HCT116 (cell line): ENCODE measurements around the gene PRPF40A. TPM values are rescaled to one million over a fixed set of nuclear protein-coding genes. Genes with fewer than 3 reads are reported as not detected.

Source experiments
- ATAC-seq: fragments of 200-7000 bp; cut with Tn5 transposase; 2 replicates; pipeline ENCODE4 v1.9.1; 2020; ENCODE audit warnings: mild to moderate bottlenecking, moderate library complexity
- BruUV-seq: library from RNA; stranded (reverse); fragments of 400-500 nt; replicated peaks from 2 replicates; lab custom pipeline; 2021; lab: Mats Ljungman, UMichigan
- CTCF ChIA-PET: fragments of 300-600 bp; sonication (Branson Sonifier 250); formaldehyde crosslinking; loops from one replicate; lab custom pipeline; 2021; ENCODE audit warnings: antibody characterized with exemption; lab: Charles Lee
- POLR2A ChIA-PET: fragments of 300-600, 350-600 bp; sonication (Branson Sonifier 250); formaldehyde crosslinking; loops from one replicate; lab custom pipeline; 2021; ENCODE audit warnings: antibody characterized with exemption; lab: Charles Lee
- RAD21 ChIA-PET, 2 experiments: fragments of 300-600 bp; sonication (Branson Sonifier 250); formaldehyde crosslinking; loops; one replicate each; lab custom pipeline; 2023; ENCODE audit warnings: low total read pairs in 2 of 2; ENCODE audit not compliant: uncharacterized antibody in 2 of 2, unreplicated experiment in 2 of 2, low non-redundant PET in 1 of 2; lab: Charles Lee
- DNase-seq: peaks from one replicate; pipeline ENCODE4 v3.0.0-alpha.2; 2010; ENCODE audit warnings: low read depth, low spot score
- H2AFZ ChIP-seq: fragments of 200-600 bp; shearing (Covaris generic), sonication (generic); 2 replicates; pipeline ENCODE4 v1.6.1; 2017; ENCODE audit warnings: low read depth, mixed run types, mixed read lengths, antibody characterized with exemption, low read length; ENCODE audit not compliant: poor library complexity, severe bottlenecking
- H3K27ac ChIP-seq: 2 replicates; pipeline ENCODE4 v1.5.1; 2012; ENCODE audit warnings: low read depth, low read length
- H3K27me3 ChIP-seq: fragments of 200-600 bp; sonication (generic); 2 replicates; pipeline ENCODE4 v1.6.1; 2016; ENCODE audit warnings: mixed run types, low read length, mixed read lengths; ENCODE audit not compliant: insufficient read depth
- H3K36me3 ChIP-seq, 2 experiments: fragments of 200-500 bp in 1 of 2; fragments of 200-600 bp in 1 of 2; sonication (Bioruptor generic) in 1 of 2; sonication (generic) in 1 of 2; 2 replicates each; pipeline versions ENCODE4 v1.5.1 to v1.6.1; 2014 to 2016; ENCODE audit warnings: low read length in 2 of 2, inconsistent platforms in 1 of 2, mixed read lengths in 1 of 2, mixed run types in 1 of 2; ENCODE audit not compliant: insufficient read depth in 2 of 2, control insufficient read depth in 1 of 2
- H3K4me1 ChIP-seq, 2 experiments: fragments of 200-600 bp in 1 of 2; sonication (generic) in 1 of 2; 2 replicates each; pipeline versions ENCODE4 v1.5.1 to v1.6.1; 2012 to 2017; ENCODE audit warnings: low read length in 2 of 2, inconsistent platforms in 1 of 2, mild to moderate bottlenecking in 1 of 2, mixed read lengths in 1 of 2, mixed run types in 1 of 2, moderate library complexity in 1 of 2; ENCODE audit not compliant: insufficient read depth in 2 of 2, control insufficient read depth in 1 of 2
- H3K4me2 ChIP-seq: fragments of 200-600 bp; sonication (generic); 2 replicates; pipeline ENCODE4 v1.6.1; 2017; ENCODE audit warnings: mixed run types, low read length, mixed read lengths
- H3K4me3 ChIP-seq, 2 experiments: fragments of 200-600 bp in 1 of 2; sonication (generic) in 1 of 2; replicated peaks in 1 of 2; 2 replicates each; pipeline ENCODE4 v1.5.1; 2011 to 2016; ENCODE audit warnings: low read length in 2 of 2, control low read depth in 1 of 2, low read depth in 1 of 2, mild to moderate bottlenecking in 1 of 2, mixed read lengths in 1 of 2, mixed run types in 1 of 2
- H3K79me2 ChIP-seq: fragments of 200-600 bp; sonication (generic); 2 replicates; pipeline ENCODE4 v1.6.1; 2017; ENCODE audit warnings: mild to moderate bottlenecking, mixed run types, low read length, moderate library complexity, mixed read lengths; ENCODE audit not compliant: insufficient read depth
- H3K9ac ChIP-seq: fragments of 200-600 bp; sonication (generic); 2 replicates; pipeline ENCODE4 v1.6.1; 2016; ENCODE audit warnings: low read length, mixed read lengths
- H3K9me2 ChIP-seq: fragments of 200-600 bp; sonication (generic), shearing (Covaris generic); 2 replicates; pipeline ENCODE4 v1.6.1; 2017; ENCODE audit warnings: mixed run types, mild to moderate bottlenecking, moderate library complexity; ENCODE audit not compliant: insufficient read depth
- H3K9me3 ChIP-seq, 2 experiments: fragments of 200-500 bp in 1 of 2; fragments of 200-600 bp in 1 of 2; sonication (Bioruptor generic) in 1 of 2; sonication (generic) in 1 of 2; 2 replicates each; pipeline ENCODE4 v1.6.1; 2014 to 2017; ENCODE audit warnings: low read length in 2 of 2, mixed read lengths in 2 of 2, inconsistent platforms in 1 of 2, low read depth in 1 of 2, mild to moderate bottlenecking in 1 of 2, mixed run types in 1 of 2, moderate library complexity in 1 of 2; ENCODE audit not compliant: control insufficient read depth in 1 of 2, insufficient read depth in 1 of 2
- H4K20me1 ChIP-seq: fragments of 200-600 bp; sonication (generic), shearing (Covaris generic); 2 replicates; pipeline ENCODE4 v1.6.1; 2017; ENCODE audit warnings: mixed run types, mild to moderate bottlenecking, moderate library complexity; ENCODE audit not compliant: insufficient read depth
- CBX3 ChIP-seq: IDR thresholded peaks from 2 replicates; pipeline ENCODE4 v1.6.1; 2012; ENCODE audit warnings: low read depth
- CEBPB ChIP-seq: IDR thresholded peaks from 2 replicates; pipeline ENCODE4 v1.6.1; 2012; ENCODE audit warnings: low read depth
- FOSL1 ChIP-seq: IDR thresholded peaks from 2 replicates; pipeline ENCODE4 v1.6.1; 2012; ENCODE audit warnings: low read depth
- JUND ChIP-seq: IDR thresholded peaks from 2 replicates; pipeline ENCODE4 v1.6.1; 2012
- MAX ChIP-seq: IDR thresholded peaks from 2 replicates; pipeline ENCODE4 v1.6.1; 2012
- SIN3A ChIP-seq: IDR thresholded peaks from 2 replicates; pipeline ENCODE4 v1.6.1; 2012; ENCODE audit warnings: low read depth
- SP1 ChIP-seq: IDR thresholded peaks from 2 replicates; pipeline ENCODE4 v1.6.1; 2012; ENCODE audit warnings: low read depth
- SRF ChIP-seq: IDR thresholded peaks from 2 replicates; pipeline ENCODE4 v1.6.1; 2012; ENCODE audit warnings: low read depth
- YY1 ChIP-seq: IDR thresholded peaks from 2 replicates; pipeline ENCODE4 v1.6.1; 2011; ENCODE audit warnings: low read length, low read depth, moderate library complexity, mild to moderate bottlenecking; ENCODE audit not compliant: insufficient replicate concordance; ENCODE audit errors: extremely low read depth
- ZFX ChIP-seq: fragments of 450-650 bp; IDR thresholded peaks from 2 replicates; pipeline ENCODE4 v1.6.1; 2017
- ZNF274 ChIP-seq: fragments of 200-500 bp; sonication (Bioruptor generic); IDR thresholded peaks from 2 replicates; pipeline ENCODE4 v1.6.1; 2014; ENCODE audit warnings: mild to moderate bottlenecking, low read depth, low read length, inconsistent platforms
- intact Hi-C: fragments of 100-400 bp; cut with micrococcal nuclease; formaldehyde crosslinking; loops from 2 replicates; pipeline ENCODE4 v1.10.0; 2022
- total RNA-seq: library from RNA; stranded (reverse); gene quantifications from one replicate; pipeline ENCODE4 v1.2.1, GENCODE V29; 2021; ENCODE audit not compliant: unreplicated experiment
- TF ChIP-seq, protein P1 (sequence below): IDR thresholded peaks from 2 replicates; pipeline ENCODE4 v1.6.1; 2012; ENCODE audit warnings: low read depth
- TF ChIP-seq, protein P2 (sequence below): IDR thresholded peaks from 2 replicates; pipeline ENCODE4 v1.6.1; 2012

PRPF40A gene
- total RNA-seq, 1 experiment from 2014 or later = 171 TPM

GRCh38 chr2:152626911-152627339 is 90.3 kb downstream of the PRPF40A start:
- ATAC-seq = no peak
- H2AFZ ChIP-seq = no peak overlapping the region
- DNase-seq = no peak
- RAD21 ChIA-PET = no interaction called here
- H3K9me2 ChIP-seq = no peaks in the 10 kb centered on the region
- no peaks in the 10 kb centered on the region for H3K79me2 ChIP-seq
- POLR2A ChIA-PET = no interaction called here
- H3K27me3 ChIP-seq = no peaks in the 10 kb centered on the region
- TF ChIP-seq, protein P1, sequence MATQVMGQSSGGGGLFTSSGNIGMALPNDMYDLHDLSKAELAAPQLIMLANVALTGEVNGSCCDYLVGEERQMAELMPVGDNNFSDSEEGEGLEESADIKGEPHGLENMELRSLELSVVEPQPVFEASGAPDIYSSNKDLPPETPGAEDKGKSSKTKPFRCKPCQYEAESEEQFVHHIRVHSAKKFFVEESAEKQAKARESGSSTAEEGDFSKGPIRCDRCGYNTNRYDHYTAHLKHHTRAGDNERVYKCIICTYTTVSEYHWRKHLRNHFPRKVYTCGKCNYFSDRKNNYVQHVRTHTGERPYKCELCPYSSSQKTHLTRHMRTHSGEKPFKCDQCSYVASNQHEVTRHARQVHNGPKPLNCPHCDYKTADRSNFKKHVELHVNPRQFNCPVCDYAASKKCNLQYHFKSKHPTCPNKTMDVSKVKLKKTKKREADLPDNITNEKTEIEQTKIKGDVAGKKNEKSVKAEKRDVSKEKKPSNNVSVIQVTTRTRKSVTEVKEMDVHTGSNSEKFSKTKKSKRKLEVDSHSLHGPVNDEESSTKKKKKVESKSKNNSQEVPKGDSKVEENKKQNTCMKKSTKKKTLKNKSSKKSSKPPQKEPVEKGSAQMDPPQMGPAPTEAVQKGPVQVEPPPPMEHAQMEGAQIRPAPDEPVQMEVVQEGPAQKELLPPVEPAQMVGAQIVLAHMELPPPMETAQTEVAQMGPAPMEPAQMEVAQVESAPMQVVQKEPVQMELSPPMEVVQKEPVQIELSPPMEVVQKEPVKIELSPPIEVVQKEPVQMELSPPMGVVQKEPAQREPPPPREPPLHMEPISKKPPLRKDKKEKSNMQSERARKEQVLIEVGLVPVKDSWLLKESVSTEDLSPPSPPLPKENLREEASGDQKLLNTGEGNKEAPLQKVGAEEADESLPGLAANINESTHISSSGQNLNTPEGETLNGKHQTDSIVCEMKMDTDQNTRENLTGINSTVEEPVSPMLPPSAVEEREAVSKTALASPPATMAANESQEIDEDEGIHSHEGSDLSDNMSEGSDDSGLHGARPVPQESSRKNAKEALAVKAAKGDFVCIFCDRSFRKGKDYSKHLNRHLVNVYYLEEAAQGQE = no peak
- TF ChIP-seq SIN3A (no peak), ZFX (no peak), JUND (no peak), SRF (no peak), ZNF274 (no peak), CBX3 (no peak), CEBPB (no peak), SP1 (no peak), MAX (no peak), FOSL1 (no peak), YY1 (no peak)
- TF ChIP-seq, protein P2, sequence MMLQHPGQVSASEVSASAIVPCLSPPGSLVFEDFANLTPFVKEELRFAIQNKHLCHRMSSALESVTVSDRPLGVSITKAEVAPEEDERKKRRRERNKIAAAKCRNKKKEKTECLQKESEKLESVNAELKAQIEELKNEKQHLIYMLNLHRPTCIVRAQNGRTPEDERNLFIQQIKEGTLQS = no peak
- H4K20me1 ChIP-seq = no peaks in the 10 kb centered on the region
- intact Hi-C loops = loop anchor here (1.0 to 10.0 kb wide), 2 partner anchors 292 to 437 kb away; partner anchors contain the start of gene FMNL2
- no peaks in the 10 kb centered on the region for H3K9me3 ChIP-seq
- H3K9ac ChIP-seq = no peak overlapping the region
- no TSS peak for BruUV-seq
- H3K36me3 ChIP-seq = peaks cover 0 to 13% of the 10 kb centered on the region in 2 experiments; a peak in 2 of 4 replicates
- CTCF ChIA-PET = interaction anchor here (1.4 kb wide), 1 partner anchor 9 kb away, joined by 3 read pairs; no protein-coding TSS in a partner anchor
- H3K4me3 ChIP-seq = no peak overlapping the region
- H3K27ac ChIP-seq = no peak overlapping the region
- H3K4me2 ChIP-seq = no peak overlapping the region
- no peaks in the 10 kb centered on the region for H3K4me1 ChIP-seq
